ENCODE measurements around the gene SAMD4A. TPM values are rescaled to one million over a fixed set of nuclear protein-coding genes. Genes with fewer than 3 reads are reported as not detected.

SAMD4A gene
- polyA plus RNA-seq, 2 of the 4 experiments (the other 2 are of a cell fraction): 3.9 to 5.4 TPM

DNA sequence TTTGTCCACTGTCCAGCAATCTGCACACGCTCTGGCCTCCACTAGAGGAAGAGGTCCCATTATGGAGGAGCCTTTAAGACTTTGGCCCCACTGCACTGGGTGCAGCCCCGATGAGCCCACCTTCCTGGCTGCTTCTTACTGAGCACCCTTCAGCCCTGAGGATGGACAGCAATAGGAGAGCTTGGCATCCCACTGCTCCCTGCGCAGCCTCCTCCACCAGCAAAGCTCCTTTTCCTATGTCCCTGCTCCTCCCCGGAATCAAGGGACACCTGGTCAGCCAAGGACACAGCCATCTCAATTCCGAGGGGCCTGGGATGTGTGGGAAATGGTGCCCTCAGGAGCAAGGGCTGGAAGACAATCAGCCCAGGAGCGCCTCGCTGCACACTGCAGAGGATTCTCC is 241.0 kb downstream of the SAMD4A start (continued):
- TF ChIP-seq RNF2 (IDR thresholded peaks at IDR 0.05; ENCODE audit: borderline replicate concordance, low read depth): no peak
- TF ChIP-seq KDM5A (IDR thresholded peaks at IDR 0.05): no peak
- TF ChIP-seq HOXB13 (CRISPR knock-in tag; IDR thresholded peaks at IDR 0.05; ENCODE audit: low read depth): no peak
- no peak for TF ChIP-seq RFX5 (IDR thresholded peaks at IDR 0.05)
- no peak for TF ChIP-seq CHD2 (IDR thresholded peaks at IDR 0.05; ENCODE audit: low read length, partially characterized antibody)
- TF ChIP-seq FOSB (CRISPR knock-in tag; IDR thresholded peaks at IDR 0.05): no peak
- TF ChIP-seq CHD4 (IDR thresholded peaks at IDR 0.05; ENCODE audit: borderline replicate concordance): no peak
- no peak for TF ChIP-seq POLR2A (IDR thresholded peaks at IDR 0.05; ENCODE audit: low read length)
- no peak for TF ChIP-seq ZFP36 (IDR thresholded peaks at IDR 0.05; ENCODE audit: borderline replicate concordance, partially characterized antibody)
- no peak for TF ChIP-seq MAFK (IDR thresholded peaks at IDR 0.05; ENCODE audit: partially characterized antibody)
- no peak for TF ChIP-seq JUNB (IDR thresholded peaks at IDR 0.05)
- TF ChIP-seq ZNF302 (CRISPR knock-in tag; IDR thresholded peaks at IDR 0.05): no peak
- no peak for TF ChIP-seq CEBPB (IDR thresholded peaks at IDR 0.05)
- TF ChIP-seq NPAS2 (CRISPR knock-in tag; IDR thresholded peaks at IDR 0.05; ENCODE audit: borderline replicate concordance): no peak
- no peak for TF ChIP-seq RCOR1 (IDR thresholded peaks at IDR 0.05; ENCODE audit: low read depth, low read length)

DNA sequence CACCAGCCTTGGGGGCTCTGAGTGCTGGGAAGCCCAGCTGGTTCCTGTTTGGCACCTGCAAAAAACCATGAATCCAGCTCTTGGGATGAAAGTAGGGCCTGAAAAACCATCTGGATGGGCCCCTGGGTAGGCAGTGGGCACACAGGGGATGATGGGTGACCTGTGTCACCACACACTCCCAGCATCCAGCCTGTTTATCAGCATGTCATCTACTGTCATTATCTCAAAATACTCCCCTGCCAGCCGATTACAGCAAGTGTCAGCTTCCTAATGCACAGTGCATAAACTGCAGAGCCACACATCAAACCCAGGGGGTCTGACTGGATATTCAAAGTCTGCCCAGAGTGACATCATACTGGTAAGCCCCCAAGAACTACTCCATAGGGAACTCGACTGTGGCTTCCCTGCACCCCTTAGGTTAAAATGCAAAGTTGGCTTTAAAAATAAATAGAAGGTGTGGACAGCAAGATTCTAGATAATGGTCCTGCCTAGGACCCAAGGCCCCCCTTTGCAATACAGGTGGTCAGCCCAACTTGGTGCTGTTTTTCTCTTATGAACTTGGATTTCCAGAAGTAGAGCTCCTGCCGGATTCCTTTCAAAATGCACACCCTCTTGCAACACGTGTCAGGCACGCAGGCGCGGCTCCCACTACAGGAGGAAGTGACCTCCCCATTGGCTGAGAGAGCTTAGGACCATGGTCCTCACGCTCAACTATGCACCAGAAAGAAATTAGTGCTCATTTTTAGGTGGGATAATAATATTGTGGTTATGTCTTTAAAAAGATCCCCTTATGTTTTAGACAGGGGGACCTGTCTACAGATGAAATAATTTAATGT is 241.6 kb downstream of the SAMD4A start:
- H3K27ac ChIP-seq: no peak overlapping the region
- H3K4me2 ChIP-seq: no peak overlapping the region
- ATAC-seq (no peak), DNase-seq (ENCODE audit: low read depth in 1 of 2, low spot score in 1 of 2) (no peak), FAIRE-seq (no peak)
- 67% methylated on average over 8 of the region's 8 CpGs for WGBS (ENCODE audit: missing lambda C conversion rate)
- 0 out of 3 replicates have a peak, but pooled peaks cover 3% of the 10 kb centered on the region for H3K4me1 ChIP-seq
- TF ChIP-seq, protein P1, sequence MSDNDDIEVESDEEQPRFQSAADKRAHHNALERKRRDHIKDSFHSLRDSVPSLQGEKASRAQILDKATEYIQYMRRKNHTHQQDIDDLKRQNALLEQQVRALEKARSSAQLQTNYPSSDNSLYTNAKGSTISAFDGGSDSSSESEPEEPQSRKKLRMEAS (IDR thresholded peaks at IDR 0.05): no peak
- TF ChIP-seq FOSB (CRISPR knock-in tag; IDR thresholded peaks at IDR 0.05) (no peak), RARB (CRISPR knock-in tag; IDR thresholded peaks at IDR 0.05) (no peak), NPAS2 (CRISPR knock-in tag; IDR thresholded peaks at IDR 0.05; ENCODE audit: borderline replicate concordance) (no peak), CHD4 (IDR thresholded peaks at IDR 0.05; ENCODE audit: borderline replicate concordance) (no peak), RFX5 (IDR thresholded peaks at IDR 0.05) (no peak), TFCP2L1 (CRISPR knock-in tag; IDR thresholded peaks at IDR 0.05) (no peak), HDAC2 (IDR thresholded peaks at IDR 0.05) (no peak), MYC (IDR thresholded peaks at IDR 0.05; ENCODE audit: borderline replicate concordance, low read length) (no peak), RNF2 (IDR thresholded peaks at IDR 0.05; ENCODE audit: borderline replicate concordance, low read depth) (no peak), BHLHE40 (IDR thresholded peaks at IDR 0.05; ENCODE audit: low read depth, low read length) (no peak), RCOR1 (IDR thresholded peaks at IDR 0.05; ENCODE audit: low read depth, low read length) (no peak)
- no peaks in the 10 kb centered on the region for H3K9me3 ChIP-seq
- H3K4me3 ChIP-seq: no peak overlapping the region
- CTCF ChIA-PET: interaction anchor here (0.7 to 8.7 kb wide), 8 partner anchors 9 to 304 kb away, joined by 3 to 159 read pairs (median 8); partner anchors contain the start of gene SAMD4A
- POLR2A ChIA-PET: no interaction called here

DNA sequence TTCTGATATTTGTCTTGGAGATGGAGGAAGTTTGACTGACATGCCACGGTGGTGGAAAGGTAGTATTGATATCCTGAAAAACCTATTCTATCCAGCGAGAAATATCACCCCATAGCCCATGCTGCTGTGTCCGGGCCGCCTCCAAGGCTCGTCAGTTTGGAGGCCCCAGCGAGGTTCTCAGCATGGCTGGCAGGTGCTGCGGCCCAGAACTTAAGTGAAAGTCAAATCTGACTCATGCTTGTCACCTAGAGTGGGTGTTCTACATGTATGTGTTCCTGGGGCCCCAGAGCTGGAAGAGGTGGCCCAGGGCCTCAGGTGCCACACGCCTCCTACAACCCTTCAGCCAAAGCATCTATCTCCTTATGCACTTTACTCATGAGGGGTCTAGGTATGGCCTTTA is 242.8 kb downstream of the SAMD4A start:
- no peak for DNase-seq (ENCODE audit: low read depth in 1 of 2, low spot score in 1 of 2)
- H3K9me3 ChIP-seq: no peaks in the 10 kb centered on the region
- no peak overlapping the region for H3K4me3 ChIP-seq
- no peak overlapping the region for H3K27ac ChIP-seq
- no peak for FAIRE-seq
- no peak for ATAC-seq
- 0 out of 3 replicates have a peak, but pooled peaks cover 3% of the 10 kb centered on the region for H3K4me1 ChIP-seq
- WGBS (ENCODE audit: missing lambda C conversion rate): 80% methylated on average over 8 of the region's 8 CpGs
- H3K4me2 ChIP-seq: no peak overlapping the region
- ChIA-PET CTCF (interaction anchor here (7.7 to 8.7 kb wide), 3 partner anchors 8 to 244 kb away, joined by 98 to 159 read pairs (median 100); partner anchors contain the start of gene SAMD4A), POLR2A (no interaction called here)
- TF ChIP-seq ZNF302 (CRISPR knock-in tag; IDR thresholded peaks at IDR 0.05) (no peak), JUNB (IDR thresholded peaks at IDR 0.05) (no peak), CBX8 (IDR thresholded peaks at IDR 0.05) (no peak), E2F6 (IDR thresholded peaks at IDR 0.05; ENCODE audit: borderline replicate concordance, low read depth) (no peak), HEYL (CRISPR knock-in tag; IDR thresholded peaks at IDR 0.05) (no peak), TP53 (CRISPR knock-in tag; IDR thresholded peaks at IDR 0.05) (no peak), CEBPB (IDR thresholded peaks at IDR 0.05) (no peak), EHMT2 (IDR thresholded peaks at IDR 0.05; ENCODE audit: low read depth) (no peak)

All from A549 (cell line).